Measurements from ENCODE around the gene TAPT1. TPM values are rescaled to one million over a fixed set of nuclear protein-coding genes. Genes with fewer than 3 reads are reported as not detected.

The TAPT1 gene
- total RNA-seq, 4 donors from 2014 or later: 42.1 to 69.0 (median 53.5) TPM

DNA sequence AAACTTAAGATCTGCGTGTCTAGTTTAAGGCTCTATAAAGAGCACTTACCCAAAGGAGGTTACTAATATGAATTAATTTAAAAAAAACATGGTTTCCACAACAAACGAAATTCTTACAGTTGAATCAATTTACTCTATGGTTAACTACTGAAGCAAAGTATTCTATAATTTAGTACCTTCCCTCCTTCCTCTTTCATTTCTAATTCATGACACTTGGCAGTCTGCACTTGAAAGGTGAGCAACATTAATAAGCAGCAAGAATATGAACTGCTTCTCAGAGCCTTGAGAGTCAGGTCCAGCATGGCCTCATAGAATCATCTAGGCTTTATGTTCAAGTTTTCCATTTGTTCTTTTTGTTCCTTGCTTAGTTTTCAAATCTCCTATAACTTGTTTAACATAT, 42.7 kb downstream of the TAPT1 start:
- H3K27ac ChIP-seq: no peak overlapping the region
- intact Hi-C loops (cut with DNase I): no loop called here
- no peak for TF ChIP-seq POLR2A (IDR thresholded peaks at IDR 0.05)
- TF ChIP-seq CTCF (IDR thresholded peaks at IDR 0.05): no peak
- WGBS, 2 donors: 93% methylated on average over 2 of the region's 2 CpGs
- H3K9me3 ChIP-seq: no peaks in the 10 kb centered on the region
- H3K36me3 ChIP-seq: peaks cover 7 to 18% of the 10 kb centered on the region in 2 donors
- no peaks in the 10 kb centered on the region for H3K27me3 ChIP-seq
- H3K4me1 ChIP-seq: no peaks in the 10 kb centered on the region
- no peak for DNase-seq
- H3K4me3 ChIP-seq (replicated peaks in 1 of 3): no peak overlapping the region

DNA sequence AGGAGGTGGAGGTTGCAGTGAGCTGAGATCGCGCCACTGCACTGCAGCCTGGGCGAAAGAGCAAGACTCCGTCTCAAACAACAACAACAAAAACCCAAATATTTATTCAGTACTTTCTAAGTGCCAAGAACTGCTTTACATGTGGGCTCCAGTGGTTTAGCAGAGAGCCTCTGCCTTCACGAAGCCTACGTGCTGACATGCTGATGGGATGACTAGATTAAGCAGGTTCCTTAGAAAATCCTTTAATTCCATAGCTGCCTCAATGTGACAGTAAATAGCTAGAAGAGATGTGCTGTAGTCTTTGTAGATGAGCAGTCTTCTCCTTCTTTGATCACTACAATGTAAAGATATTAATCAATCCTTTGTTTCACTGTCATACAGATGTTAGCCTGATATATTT, 49.6 kb downstream of the TAPT1 start:
- H3K4me3 ChIP-seq (replicated peaks in 1 of 3): no peak overlapping the region
- H3K9me3 ChIP-seq: no peaks in the 10 kb centered on the region
- WGBS, 2 donors: 95 to 97% methylated on average over 6 of the region's 6 CpGs
- DNase-seq: no peak
- H3K4me1 ChIP-seq: no peaks in the 10 kb centered on the region
- peaks cover 0 to 8% of the 10 kb centered on the region in 2 donors for H3K36me3 ChIP-seq
- TF ChIP-seq POLR2A (IDR thresholded peaks at IDR 0.05) (no peak), CTCF (IDR thresholded peaks at IDR 0.05) (no peak)
- intact Hi-C loops (cut with DNase I): no loop called here
- no peak overlapping the region for H3K27ac ChIP-seq
- H3K27me3 ChIP-seq: no peaks in the 10 kb centered on the region

DNA sequence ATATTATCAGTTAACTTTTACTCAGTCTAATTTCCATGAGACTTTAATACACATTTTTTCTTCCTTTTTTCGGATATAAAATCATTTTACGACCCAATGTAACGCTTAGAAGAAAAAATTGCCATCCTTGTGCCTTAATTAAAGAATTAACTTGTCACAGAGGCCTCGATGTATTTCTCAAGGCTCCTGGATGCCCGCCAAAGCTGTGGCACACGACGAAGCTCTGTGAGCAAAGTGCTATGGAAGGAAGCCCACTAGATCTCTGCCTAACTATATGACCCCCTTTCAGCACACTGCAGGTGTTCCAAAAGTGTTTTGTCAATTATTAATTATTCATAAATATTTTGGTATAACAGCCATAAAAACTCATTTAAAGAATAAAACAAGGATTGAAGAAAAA, 54.4 kb downstream of the TAPT1 start:
- Histone ChIP-seq H3K4me3 (replicated peaks in 1 of 3) (no peak overlapping the region), H3K27me3 (no peaks in the 10 kb centered on the region), H3K4me1 (no peaks in the 10 kb centered on the region), H3K36me3 (peaks cover 0 to 17% of the 10 kb centered on the region in 2 donors), H3K9me3 (no peaks in the 10 kb centered on the region), H3K27ac (no peak overlapping the region)
- no peak for DNase-seq
- intact Hi-C loops (cut with DNase I): no loop called here
- 82 to 86% methylated on average over 7 of the region's 7 CpGs for WGBS, 2 donors
- TF ChIP-seq CTCF (IDR thresholded peaks at IDR 0.05) (no peak), POLR2A (IDR thresholded peaks at IDR 0.05) (no peak)

DNA sequence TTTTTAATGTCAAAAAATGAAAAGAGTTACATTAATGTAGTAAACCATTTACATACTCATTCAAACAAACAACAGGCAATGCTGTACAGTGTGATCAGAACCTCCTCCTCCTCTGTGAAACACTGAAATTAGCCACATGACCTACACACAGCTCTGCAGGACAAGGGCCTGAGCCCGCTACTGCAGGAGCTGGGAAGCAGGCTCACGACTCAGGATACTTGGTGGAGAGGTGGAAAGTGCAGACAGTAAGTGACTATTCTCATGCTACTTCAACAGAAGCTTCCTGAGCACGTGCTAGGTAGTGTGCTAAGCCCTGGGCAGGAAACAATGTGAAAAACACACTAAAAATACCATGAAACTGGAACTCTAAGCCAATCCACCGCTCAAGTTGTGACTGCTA, 56.8 kb downstream of the TAPT1 start:
- H3K36me3 ChIP-seq: peaks cover 21 to 36% of the 10 kb centered on the region in 2 donors
- H3K4me1 ChIP-seq: no peaks in the 10 kb centered on the region
- no peak for DNase-seq
- TF ChIP-seq POLR2A (IDR thresholded peaks at IDR 0.05) (no peak), CTCF (IDR thresholded peaks at IDR 0.05) (no peak)
- no peaks in the 10 kb centered on the region for H3K9me3 ChIP-seq
- H3K27me3 ChIP-seq: no peaks in the 10 kb centered on the region
- H3K4me3 ChIP-seq (replicated peaks in 1 of 3): no peak overlapping the region
- intact Hi-C loops (cut with DNase I): no loop called here
- 67 to 72% methylated on average over 4 of the region's 4 CpGs for WGBS, 2 donors
- no peak overlapping the region for H3K27ac ChIP-seq

DNA sequence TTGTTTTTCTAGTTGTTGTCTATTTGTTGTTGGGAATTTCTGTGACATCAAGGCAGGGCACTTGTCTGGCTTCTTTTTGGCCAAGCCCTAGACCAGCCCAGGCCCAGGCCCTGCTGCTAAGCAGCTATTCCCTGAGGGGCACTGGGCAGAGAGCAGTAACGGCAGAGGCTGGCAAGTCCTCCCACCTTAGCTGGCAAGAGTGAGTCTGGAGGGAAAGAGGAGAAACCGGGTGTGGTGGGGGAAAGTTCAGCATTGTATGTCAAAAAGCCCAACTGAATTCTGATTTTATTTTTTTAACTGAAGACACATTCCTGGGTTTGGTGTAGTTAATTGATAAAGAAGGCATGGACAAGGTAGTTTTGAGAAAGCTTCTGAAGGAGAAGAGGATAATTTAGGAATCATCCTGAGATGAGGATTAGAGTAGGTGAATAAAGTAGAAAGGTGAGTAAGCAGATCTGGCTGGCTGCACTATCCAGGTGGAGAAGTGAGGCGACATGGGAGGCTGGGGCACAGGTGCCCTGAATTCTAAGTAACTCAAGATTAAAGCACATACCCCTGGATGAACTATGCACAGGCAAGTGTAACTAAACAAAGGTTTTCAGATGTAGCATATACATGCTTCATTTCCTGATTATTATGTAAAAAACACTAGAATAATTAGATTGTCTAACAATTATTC, 57.4 kb downstream of the TAPT1 start:
- Histone ChIP-seq H3K9me3 (no peaks in the 10 kb centered on the region), H3K27me3 (no peaks in the 10 kb centered on the region), H3K4me3 (replicated peaks in 1 of 3) (no peak overlapping the region), H3K36me3 (peaks cover 22 to 42% of the 10 kb centered on the region in 2 donors), H3K27ac (no peak overlapping the region), H3K4me1 (no peaks in the 10 kb centered on the region)
- WGBS, 2 donors: 86% methylated on average over 3 of the region's 3 CpGs
- no peak for DNase-seq
- TF ChIP-seq POLR2A (IDR thresholded peaks at IDR 0.05) (no peak), CTCF (IDR thresholded peaks at IDR 0.05) (no peak)
- intact Hi-C loops (cut with DNase I): no loop called here
